ENCODE measurements around the gene CFL2. TPM values are rescaled to one million over a fixed set of nuclear protein-coding genes. Genes with fewer than 3 reads are reported as not detected.

The CFL2 gene
- total RNA-seq, 1 experiment from 2014 or later = 20.1 TPM

DNA sequence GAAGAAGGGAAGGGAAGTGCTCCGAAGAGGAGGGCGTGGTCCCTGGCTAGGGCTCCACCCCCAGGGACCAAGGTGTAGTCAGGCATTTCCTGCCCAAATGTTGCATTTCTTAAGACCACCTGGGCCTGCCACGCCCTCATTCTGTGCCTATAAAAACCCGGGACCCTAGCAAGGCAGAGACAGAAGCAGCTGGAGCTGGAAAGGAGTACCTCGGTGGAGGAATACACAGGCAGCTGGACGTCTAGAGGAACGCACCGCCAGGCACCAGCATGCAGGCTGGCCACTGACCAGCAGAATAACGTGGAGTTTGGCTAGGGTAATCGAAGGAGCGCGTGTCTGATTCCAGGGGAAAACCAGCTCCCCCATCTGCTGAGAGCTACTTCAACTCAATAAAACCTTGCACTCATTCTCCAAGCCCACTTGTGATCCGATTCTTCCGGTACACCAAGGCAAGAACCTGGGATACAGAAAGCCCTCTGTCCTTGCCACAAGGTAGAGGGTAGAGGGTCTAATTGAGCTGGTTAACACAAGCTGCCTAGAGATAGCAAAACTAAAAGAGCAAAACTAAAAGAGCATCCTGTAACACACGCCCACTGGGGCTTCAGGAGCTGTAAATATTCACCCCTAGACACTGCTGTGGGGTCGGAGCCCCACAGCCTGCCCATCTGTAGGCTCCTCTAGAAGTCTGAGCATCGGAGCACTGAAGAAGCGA lies 21.0 kb downstream of the CFL2 start (continued):
- no peak for TF ChIP-seq ZNF416 (CRISPR knock-in tag; IDR thresholded peaks at IDR 0.05)
- TF ChIP-seq, protein P1, sequence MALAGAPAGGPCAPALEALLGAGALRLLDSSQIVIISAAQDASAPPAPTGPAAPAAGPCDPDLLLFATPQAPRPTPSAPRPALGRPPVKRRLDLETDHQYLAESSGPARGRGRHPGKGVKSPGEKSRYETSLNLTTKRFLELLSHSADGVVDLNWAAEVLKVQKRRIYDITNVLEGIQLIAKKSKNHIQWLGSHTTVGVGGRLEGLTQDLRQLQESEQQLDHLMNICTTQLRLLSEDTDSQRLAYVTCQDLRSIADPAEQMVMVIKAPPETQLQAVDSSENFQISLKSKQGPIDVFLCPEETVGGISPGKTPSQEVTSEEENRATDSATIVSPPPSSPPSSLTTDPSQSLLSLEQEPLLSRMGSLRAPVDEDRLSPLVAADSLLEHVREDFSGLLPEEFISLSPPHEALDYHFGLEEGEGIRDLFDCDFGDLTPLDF (CRISPR knock-in tag; IDR thresholded peaks at IDR 0.05) = no peak
- TF ChIP-seq OVOL2 (CRISPR knock-in tag; IDR thresholded peaks at IDR 0.05; ENCODE audit: borderline replicate concordance) = no peak
- no peak for TF ChIP-seq JAZF1 (CRISPR knock-in tag; IDR thresholded peaks at IDR 0.05)
- no peak for TF ChIP-seq RORB (CRISPR knock-in tag; IDR thresholded peaks at IDR 0.05)
- TF ChIP-seq, protein P2, sequence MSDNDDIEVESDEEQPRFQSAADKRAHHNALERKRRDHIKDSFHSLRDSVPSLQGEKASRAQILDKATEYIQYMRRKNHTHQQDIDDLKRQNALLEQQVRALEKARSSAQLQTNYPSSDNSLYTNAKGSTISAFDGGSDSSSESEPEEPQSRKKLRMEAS (CRISPR knock-in tag; IDR thresholded peaks at IDR 0.05) = peak; percentile 70; the same call in 1 of the 2 replicates
- no peak for TF ChIP-seq FOXJ3 (CRISPR knock-in tag; IDR thresholded peaks at IDR 0.05; ENCODE audit: borderline replicate concordance)
- no peak for TF ChIP-seq RELA (CRISPR knock-in tag; IDR thresholded peaks at IDR 0.05; ENCODE audit: borderline replicate concordance)
- no peak for TF ChIP-seq NFE2L1 (CRISPR knock-in tag; IDR thresholded peaks at IDR 0.05)
- peak; percentile 62; the same call in 1 of the 2 replicates for TF ChIP-seq SP1 (CRISPR knock-in tag; conservative IDR thresholded peaks at IDR 0.05)
- TF ChIP-seq TEAD4 (CRISPR knock-in tag; IDR thresholded peaks at IDR 0.05) = no peak
- TF ChIP-seq SMAD3 (CRISPR knock-in tag; IDR thresholded peaks at IDR 0.05; ENCODE audit: borderline replicate concordance) = no peak
- TF ChIP-seq CBFB (CRISPR knock-in tag; IDR thresholded peaks at IDR 0.05; ENCODE audit: low read depth) = no peak
- TF ChIP-seq IRF2 (CRISPR knock-in tag; IDR thresholded peaks at IDR 0.05; ENCODE audit: borderline replicate concordance, low read depth) = no peak
- TF ChIP-seq FOXK1 (CRISPR knock-in tag; IDR thresholded peaks at IDR 0.05) = no peak
- TF ChIP-seq, protein P3, sequence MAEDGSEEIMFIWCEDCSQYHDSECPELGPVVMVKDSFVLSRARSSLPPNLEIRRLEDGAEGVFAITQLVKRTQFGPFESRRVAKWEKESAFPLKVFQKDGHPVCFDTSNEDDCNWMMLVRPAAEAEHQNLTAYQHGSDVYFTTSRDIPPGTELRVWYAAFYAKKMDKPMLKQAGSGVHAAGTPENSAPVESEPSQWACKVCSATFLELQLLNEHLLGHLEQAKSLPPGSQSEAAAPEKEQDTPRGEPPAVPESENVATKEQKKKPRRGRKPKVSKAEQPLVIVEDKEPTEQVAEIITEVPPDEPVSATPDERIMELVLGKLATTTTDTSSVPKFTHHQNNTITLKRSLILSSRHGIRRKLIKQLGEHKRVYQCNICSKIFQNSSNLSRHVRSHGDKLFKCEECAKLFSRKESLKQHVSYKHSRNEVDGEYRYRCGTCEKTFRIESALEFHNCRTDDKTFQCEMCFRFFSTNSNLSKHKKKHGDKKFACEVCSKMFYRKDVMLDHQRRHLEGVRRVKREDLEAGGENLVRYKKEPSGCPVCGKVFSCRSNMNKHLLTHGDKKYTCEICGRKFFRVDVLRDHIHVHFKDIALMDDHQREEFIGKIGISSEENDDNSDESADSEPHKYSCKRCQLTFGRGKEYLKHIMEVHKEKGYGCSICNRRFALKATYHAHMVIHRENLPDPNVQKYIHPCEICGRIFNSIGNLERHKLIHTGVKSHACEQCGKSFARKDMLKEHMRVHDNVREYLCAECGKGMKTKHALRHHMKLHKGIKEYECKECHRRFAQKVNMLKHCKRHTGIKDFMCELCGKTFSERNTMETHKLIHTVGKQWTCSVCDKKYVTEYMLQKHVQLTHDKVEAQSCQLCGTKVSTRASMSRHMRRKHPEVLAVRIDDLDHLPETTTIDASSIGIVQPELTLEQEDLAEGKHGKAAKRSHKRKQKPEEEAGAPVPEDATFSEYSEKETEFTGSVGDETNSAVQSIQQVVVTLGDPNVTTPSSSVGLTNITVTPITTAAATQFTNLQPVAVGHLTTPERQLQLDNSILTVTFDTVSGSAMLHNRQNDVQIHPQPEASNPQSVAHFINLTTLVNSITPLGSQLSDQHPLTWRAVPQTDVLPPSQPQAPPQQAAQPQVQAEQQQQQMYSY (CRISPR knock-in tag; IDR thresholded peaks at IDR 0.05) = 0 out of 2 replicates have a peak, but pooled peaks have one; percentile 19
- TF ChIP-seq EMX1 (CRISPR knock-in tag; IDR thresholded peaks at IDR 0.05) = no peak
- TF ChIP-seq, protein P4, sequence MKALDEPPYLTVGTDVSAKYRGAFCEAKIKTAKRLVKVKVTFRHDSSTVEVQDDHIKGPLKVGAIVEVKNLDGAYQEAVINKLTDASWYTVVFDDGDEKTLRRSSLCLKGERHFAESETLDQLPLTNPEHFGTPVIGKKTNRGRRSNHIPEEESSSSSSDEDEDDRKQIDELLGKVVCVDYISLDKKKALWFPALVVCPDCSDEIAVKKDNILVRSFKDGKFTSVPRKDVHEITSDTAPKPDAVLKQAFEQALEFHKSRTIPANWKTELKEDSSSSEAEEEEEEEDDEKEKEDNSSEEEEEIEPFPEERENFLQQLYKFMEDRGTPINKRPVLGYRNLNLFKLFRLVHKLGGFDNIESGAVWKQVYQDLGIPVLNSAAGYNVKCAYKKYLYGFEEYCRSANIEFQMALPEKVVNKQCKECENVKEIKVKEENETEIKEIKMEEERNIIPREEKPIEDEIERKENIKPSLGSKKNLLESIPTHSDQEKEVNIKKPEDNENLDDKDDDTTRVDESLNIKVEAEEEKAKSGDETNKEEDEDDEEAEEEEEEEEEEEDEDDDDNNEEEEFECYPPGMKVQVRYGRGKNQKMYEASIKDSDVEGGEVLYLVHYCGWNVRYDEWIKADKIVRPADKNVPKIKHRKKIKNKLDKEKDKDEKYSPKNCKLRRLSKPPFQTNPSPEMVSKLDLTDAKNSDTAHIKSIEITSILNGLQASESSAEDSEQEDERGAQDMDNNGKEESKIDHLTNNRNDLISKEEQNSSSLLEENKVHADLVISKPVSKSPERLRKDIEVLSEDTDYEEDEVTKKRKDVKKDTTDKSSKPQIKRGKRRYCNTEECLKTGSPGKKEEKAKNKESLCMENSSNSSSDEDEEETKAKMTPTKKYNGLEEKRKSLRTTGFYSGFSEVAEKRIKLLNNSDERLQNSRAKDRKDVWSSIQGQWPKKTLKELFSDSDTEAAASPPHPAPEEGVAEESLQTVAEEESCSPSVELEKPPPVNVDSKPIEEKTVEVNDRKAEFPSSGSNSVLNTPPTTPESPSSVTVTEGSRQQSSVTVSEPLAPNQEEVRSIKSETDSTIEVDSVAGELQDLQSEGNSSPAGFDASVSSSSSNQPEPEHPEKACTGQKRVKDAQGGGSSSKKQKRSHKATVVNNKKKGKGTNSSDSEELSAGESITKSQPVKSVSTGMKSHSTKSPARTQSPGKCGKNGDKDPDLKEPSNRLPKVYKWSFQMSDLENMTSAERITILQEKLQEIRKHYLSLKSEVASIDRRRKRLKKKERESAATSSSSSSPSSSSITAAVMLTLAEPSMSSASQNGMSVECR (CRISPR knock-in tag; IDR thresholded peaks at IDR 0.05; ENCODE audit: borderline replicate concordance) = no peak
- TF ChIP-seq MYBL2 (CRISPR knock-in tag; IDR thresholded peaks at IDR 0.05) = no peak
- no peak for TF ChIP-seq ATF1 (CRISPR knock-in tag; IDR thresholded peaks at IDR 0.05)
- TF ChIP-seq, protein P5, sequence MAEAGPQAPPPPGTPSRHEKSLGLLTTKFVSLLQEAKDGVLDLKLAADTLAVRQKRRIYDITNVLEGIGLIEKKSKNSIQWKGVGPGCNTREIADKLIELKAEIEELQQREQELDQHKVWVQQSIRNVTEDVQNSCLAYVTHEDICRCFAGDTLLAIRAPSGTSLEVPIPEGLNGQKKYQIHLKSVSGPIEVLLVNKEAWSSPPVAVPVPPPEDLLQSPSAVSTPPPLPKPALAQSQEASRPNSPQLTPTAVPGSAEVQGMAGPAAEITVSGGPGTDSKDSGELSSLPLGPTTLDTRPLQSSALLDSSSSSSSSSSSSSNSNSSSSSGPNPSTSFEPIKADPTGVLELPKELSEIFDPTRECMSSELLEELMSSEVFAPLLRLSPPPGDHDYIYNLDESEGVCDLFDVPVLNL (CRISPR knock-in tag; IDR thresholded peaks at IDR 0.05; ENCODE audit: borderline replicate concordance, low read depth) = no peak
- TF ChIP-seq, protein P6, sequence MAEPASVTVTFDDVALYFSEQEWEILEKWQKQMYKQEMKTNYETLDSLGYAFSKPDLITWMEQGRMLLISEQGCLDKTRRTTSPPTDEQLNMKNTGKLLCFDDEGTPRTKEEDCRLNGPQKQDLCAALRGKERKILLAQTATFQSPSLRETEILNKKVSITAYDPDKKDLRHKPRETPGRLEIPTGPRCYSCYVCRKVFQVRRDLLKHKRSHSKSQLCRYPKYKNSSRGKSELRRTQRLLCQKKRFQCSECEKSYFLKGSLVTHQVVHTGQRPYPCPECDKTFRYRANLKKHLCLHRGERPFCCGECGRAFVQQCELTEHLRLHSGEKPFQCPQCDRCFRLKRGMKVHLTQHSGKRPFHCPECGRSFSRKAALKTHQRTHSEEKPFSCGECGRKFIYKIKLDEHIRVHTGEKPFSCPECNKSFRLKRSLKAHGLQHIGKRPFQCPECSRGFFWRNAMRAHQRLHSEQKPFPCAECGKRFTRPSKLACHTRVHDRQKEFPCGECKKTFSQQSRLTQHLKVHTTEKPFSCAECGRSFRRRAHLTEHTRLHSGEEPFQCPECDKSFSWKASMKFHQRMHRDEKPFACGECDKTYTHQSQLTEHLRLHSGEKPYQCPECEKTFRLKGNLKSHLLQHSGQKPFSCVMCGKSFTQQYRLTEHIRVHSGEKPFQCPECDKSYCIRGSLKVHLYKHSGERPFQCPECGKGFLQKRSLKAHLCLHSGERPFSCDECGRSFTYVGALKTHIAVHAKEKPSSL (CRISPR knock-in tag; conservative IDR thresholded peaks at IDR 0.05) = no peak
- TF ChIP-seq GABPB1 (CRISPR knock-in tag; IDR thresholded peaks at IDR 0.05) = peak; percentile 37; the same call in 1 of the 2 replicates
- TF ChIP-seq ELF4 (CRISPR knock-in tag; IDR thresholded peaks at IDR 0.05; ENCODE audit: low read depth) = no peak
- TF ChIP-seq TP53 (CRISPR knock-in tag; IDR thresholded peaks at IDR 0.05) = no peak
- no peak for TF ChIP-seq NFATC4 (CRISPR knock-in tag; IDR thresholded peaks at IDR 0.05)
- TF ChIP-seq ESRRA (CRISPR knock-in tag; IDR thresholded peaks at IDR 0.05; ENCODE audit: borderline replicate concordance) = no peak
